HEK293 (cell line): ENCODE results near the gene BRI3BP.

Experiments
- HOXA7 ChIP-seq: sonication (generic); formaldehyde crosslinking; IDR thresholded peaks from 2 replicates; pipeline ENCODE4 v1.8.1; 2022; ENCODE audit warnings: missing genetic modification reagents, borderline replicate concordance
- TCF7L2 ChIP-seq: IDR thresholded peaks from 2 replicates; pipeline ENCODE4 v1.6.1; 2011; ENCODE audit warnings: low read depth, mild to moderate bottlenecking, inconsistent platforms, low read length, moderate library complexity, borderline replicate concordance
- ZBTB7A ChIP-seq: fragments of 450-650 bp; formaldehyde crosslinking; IDR thresholded peaks from 2 replicates; pipeline ENCODE4 v1.5.1; 2016; ENCODE audit warnings: low read depth, missing biosample characterization, missing genetic modification characterization
- ZNF140 ChIP-seq: fragments of 450-650 bp; formaldehyde crosslinking; IDR thresholded peaks from 2 replicates; pipeline ENCODE4 v1.5.1; 2016; ENCODE audit warnings: missing biosample characterization, missing genetic modification characterization
- ZNF350 ChIP-seq: fragments of 450-650 bp; formaldehyde crosslinking; IDR thresholded peaks from 2 replicates; pipeline ENCODE4 v1.5.0; 2017; ENCODE audit warnings: missing biosample characterization, mild to moderate bottlenecking, missing genetic modification characterization
- ZNF514 ChIP-seq: fragments of 450-650 bp; formaldehyde crosslinking; IDR thresholded peaks from 2 replicates; pipeline ENCODE4 v1.5.1; 2016; ENCODE audit warnings: missing biosample characterization, missing genetic modification characterization
- ZNF558 ChIP-seq: fragments of 450-650 bp; formaldehyde crosslinking; IDR thresholded peaks from 2 replicates; pipeline ENCODE4 v1.5.1; 2016; ENCODE audit warnings: missing biosample characterization, missing genetic modification characterization
- ZNF768 ChIP-seq: fragments of 450-650 bp; formaldehyde crosslinking; IDR thresholded peaks from 2 replicates; pipeline ENCODE4 v1.5.1; 2018; ENCODE audit warnings: missing biosample characterization, mild to moderate bottlenecking, missing genetic modification characterization
- TF ChIP-seq, protein P1 (sequence below): fragments of 450-650 bp; formaldehyde crosslinking; IDR thresholded peaks from 2 replicates; pipeline ENCODE4 v1.5.1; 2016; ENCODE audit warnings: missing biosample characterization, missing genetic modification characterization
- TF ChIP-seq, protein P2 (sequence below): fragments of 450-650 bp; formaldehyde crosslinking; IDR thresholded peaks from 2 replicates; pipeline ENCODE4 v1.5.1; 2016; ENCODE audit warnings: missing biosample characterization, missing genetic modification characterization, low read depth
- TF ChIP-seq, protein P3 (sequence below): fragments of 450-650 bp; formaldehyde crosslinking; IDR thresholded peaks from 2 replicates; pipeline ENCODE4 v1.5.1; 2017; ENCODE audit warnings: missing biosample characterization, missing genetic modification characterization
- TF ChIP-seq, protein P4 (sequence below): fragments of 450-650 bp; formaldehyde crosslinking; IDR thresholded peaks from 2 replicates; pipeline ENCODE4 v1.5.1; 2016; ENCODE audit warnings: missing biosample characterization, missing genetic modification characterization

DNA sequence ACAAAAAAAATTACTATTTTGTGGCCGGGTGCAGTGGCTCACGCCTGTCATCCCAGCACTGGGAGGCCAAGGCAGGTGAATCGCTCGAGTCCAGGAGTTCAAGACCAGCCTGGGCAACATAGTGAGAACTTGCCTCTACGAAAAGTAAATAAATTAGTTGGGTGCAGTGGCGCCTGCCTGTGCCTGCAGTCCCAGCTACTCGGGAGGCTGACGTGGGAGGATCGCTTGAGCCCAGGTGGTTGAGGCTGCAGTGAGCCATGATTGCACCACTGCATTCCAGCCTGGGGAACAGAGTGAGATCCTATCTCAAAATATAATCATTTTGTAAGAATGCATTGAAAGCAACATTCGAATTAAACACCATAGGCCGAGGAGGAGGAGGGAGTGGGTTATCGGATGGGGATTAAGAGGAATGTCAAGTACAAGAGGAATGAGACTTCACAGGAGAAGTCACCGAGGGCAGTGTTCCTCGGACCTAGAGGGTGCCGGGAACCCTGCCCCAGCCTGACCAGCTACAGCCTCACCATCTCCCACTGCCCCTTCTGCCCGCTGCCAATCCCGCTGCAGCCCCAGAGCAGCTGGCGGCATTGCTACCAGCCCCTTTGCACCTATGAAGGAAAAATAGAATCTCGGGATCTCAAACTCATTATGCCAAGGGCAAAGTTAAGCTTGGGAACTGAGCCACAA, 39.2 kb downstream of the BRI3BP start:
- TF ChIP-seq, protein P1, sequence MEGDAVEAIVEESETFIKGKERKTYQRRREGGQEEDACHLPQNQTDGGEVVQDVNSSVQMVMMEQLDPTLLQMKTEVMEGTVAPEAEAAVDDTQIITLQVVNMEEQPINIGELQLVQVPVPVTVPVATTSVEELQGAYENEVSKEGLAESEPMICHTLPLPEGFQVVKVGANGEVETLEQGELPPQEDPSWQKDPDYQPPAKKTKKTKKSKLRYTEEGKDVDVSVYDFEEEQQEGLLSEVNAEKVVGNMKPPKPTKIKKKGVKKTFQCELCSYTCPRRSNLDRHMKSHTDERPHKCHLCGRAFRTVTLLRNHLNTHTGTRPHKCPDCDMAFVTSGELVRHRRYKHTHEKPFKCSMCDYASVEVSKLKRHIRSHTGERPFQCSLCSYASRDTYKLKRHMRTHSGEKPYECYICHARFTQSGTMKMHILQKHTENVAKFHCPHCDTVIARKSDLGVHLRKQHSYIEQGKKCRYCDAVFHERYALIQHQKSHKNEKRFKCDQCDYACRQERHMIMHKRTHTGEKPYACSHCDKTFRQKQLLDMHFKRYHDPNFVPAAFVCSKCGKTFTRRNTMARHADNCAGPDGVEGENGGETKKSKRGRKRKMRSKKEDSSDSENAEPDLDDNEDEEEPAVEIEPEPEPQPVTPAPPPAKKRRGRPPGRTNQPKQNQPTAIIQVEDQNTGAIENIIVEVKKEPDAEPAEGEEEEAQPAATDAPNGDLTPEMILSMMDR, result no peak
- TF ChIP-seq ZNF140 (tag by site-specific recombination) (no peak), ZNF558 (no peak), ZNF768 (no peak), TCF7L2 (no peak), ZNF514 (tag by site-specific recombination) (no peak), HOXA7 (CRISPR knock-in tag) (no peak), ZBTB7A (tag by site-specific recombination) (no peak), ZNF350 (tag by site-specific recombination) (no peak)
- TF ChIP-seq, protein P2, sequence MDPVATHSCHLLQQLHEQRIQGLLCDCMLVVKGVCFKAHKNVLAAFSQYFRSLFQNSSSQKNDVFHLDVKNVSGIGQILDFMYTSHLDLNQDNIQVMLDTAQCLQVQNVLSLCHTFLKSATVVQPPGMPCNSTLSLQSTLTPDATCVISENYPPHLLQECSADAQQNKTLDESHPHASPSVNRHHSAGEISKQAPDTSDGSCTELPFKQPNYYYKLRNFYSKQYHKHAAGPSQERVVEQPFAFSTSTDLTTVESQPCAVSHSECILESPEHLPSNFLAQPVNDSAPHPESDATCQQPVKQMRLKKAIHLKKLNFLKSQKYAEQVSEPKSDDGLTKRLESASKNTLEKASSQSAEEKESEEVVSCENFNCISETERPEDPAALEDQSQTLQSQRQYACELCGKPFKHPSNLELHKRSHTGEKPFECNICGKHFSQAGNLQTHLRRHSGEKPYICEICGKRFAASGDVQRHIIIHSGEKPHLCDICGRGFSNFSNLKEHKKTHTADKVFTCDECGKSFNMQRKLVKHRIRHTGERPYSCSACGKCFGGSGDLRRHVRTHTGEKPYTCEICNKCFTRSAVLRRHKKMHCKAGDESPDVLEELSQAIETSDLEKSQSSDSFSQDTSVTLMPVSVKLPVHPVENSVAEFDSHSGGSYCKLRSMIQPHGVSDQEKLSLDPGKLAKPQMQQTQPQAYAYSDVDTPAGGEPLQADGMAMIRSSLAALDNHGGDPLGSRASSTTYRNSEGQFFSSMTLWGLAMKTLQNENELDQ (tag by site-specific recombination), result no peak
- TF ChIP-seq, protein P3, sequence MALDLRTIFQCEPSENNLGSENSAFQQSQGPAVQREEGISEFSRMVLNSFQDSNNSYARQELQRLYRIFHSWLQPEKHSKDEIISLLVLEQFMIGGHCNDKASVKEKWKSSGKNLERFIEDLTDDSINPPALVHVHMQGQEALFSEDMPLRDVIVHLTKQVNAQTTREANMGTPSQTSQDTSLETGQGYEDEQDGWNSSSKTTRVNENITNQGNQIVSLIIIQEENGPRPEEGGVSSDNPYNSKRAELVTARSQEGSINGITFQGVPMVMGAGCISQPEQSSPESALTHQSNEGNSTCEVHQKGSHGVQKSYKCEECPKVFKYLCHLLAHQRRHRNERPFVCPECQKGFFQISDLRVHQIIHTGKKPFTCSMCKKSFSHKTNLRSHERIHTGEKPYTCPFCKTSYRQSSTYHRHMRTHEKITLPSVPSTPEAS (tag by site-specific recombination), result no peak
- TF ChIP-seq, protein P4, sequence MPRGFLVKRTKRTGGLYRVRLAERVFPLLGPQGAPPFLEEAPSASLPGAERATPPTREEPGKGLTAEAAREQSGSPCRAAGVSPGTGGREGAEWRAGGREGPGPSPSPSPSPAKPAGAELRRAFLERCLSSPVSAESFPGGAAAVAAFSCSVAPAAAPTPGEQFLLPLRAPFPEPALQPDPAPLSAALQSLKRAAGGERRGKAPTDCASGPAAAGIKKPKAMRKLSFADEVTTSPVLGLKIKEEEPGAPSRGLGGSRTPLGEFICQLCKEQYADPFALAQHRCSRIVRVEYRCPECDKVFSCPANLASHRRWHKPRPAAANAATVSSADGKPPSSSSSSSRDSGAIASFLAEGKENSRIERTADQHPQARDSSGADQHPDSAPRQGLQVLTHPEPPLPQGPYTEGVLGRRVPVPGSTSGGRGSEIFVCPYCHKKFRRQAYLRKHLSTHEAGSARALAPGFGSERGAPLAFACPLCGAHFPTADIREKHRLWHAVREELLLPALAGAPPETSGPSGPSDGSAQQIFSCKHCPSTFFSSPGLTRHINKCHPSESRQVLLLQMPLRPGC (tag by site-specific recombination), result no peak
